ENCODE measurements around the gene HDGF.
A peak's percentile ranks its signal among the peaks of the same experiment; 100 is the strongest.

HDGF gene

DNA sequence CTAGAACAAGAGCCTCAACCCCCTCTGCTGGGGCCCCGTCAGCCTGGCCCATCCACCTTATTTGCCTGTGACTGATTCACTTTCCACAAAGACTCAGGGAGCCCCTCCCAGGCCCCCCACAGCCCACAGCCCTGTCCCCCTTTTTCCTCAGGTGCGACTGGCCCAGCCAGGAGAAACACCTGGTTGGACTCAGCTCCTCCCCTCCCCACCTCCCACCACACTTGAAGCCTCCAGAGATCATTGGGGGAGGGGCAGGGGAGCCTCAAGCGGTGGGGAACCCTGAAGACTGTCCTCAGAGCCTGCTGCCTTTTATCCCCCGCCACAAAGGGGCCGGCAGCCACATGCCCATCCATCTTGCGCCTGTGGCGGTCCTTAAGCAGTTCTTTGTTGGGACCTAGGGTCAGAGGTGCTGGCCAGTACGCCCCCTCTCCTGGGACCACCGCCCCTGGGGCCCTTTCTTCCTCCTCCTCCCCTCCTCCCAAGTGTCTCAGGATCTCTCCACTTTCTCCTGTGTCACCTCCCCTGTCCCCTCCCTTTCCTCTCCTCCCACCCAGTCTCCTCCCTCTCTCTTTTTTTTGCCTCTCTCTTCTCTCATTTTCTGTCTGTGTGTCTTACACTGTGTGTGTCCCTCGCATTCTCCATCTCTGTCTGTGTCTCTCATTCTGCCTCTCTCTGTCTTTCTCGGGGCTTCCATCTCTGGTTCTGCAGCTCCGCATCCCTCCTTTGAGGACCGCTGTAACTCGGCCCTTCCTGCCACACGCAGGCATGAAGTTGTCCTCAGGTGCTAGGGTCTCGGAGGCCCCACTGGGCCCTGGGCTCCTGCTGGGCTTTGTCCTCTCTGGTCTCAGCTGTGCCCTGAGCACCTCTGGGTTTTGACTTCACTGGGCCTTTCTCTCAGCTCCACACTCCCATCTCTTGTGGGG is 58.3 kb downstream of the HDGF start:
- DNase-seq = peak; percentile 36

DNA sequence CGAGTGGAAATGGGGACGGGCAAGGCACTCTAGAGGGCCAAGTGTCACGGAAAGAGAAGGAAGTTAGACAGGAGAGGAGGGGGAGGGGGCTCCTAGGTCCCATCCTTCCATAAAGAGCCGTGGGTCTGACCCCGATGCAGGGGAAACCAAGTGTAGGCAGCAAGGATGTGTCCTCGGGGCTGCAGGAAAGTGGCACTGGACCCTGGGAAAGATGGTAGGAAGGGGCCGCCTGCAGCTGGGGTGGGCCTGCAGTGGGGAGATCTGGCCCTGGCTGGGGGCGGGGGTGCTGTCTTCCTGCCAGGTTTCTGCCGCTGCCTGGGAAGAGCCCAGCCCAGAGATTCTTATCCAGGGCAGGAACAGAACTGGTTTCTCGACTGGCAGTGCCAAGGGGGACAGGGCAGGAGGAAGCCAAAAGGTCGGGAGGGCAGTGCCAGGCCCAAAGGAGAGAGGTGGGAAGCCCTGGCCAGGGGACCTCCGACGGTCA is 59.0 kb downstream of the HDGF start:
- DNase-seq = no peak

All from CD4-positive, alpha-beta T cell treated with Interleukin-17A for 4 hours (primary cell).